Measurements from ENCODE around the gene NUMB. TPM values are rescaled to one million over a fixed set of nuclear protein-coding genes. Genes with fewer than 3 reads are reported as not detected.
A peak's percentile ranks its signal among the peaks of the same experiment; 100 is the strongest.

NUMB gene
- 10 to 100 TPM; 43.1 to 83.4 (median 50.2) TPM for total RNA-seq

GRCh38 chr14:73458183-73458976 is at the start of gene NUMB:
Gene NUMB (minus strand): TSS chr14:73458546. CDS start chr14:73355751, 102,795 bp downstream.
- H3K4me1 ChIP-seq: peaks cover 55% of the 10 kb centered on the region
- peak; percentile 99 for DNase-seq (ENCODE audit: low spot score in 2 of 2)
- no peaks in the 10 kb centered on the region for H3K27me3 ChIP-seq
- TF ChIP-seq, protein P1, sequence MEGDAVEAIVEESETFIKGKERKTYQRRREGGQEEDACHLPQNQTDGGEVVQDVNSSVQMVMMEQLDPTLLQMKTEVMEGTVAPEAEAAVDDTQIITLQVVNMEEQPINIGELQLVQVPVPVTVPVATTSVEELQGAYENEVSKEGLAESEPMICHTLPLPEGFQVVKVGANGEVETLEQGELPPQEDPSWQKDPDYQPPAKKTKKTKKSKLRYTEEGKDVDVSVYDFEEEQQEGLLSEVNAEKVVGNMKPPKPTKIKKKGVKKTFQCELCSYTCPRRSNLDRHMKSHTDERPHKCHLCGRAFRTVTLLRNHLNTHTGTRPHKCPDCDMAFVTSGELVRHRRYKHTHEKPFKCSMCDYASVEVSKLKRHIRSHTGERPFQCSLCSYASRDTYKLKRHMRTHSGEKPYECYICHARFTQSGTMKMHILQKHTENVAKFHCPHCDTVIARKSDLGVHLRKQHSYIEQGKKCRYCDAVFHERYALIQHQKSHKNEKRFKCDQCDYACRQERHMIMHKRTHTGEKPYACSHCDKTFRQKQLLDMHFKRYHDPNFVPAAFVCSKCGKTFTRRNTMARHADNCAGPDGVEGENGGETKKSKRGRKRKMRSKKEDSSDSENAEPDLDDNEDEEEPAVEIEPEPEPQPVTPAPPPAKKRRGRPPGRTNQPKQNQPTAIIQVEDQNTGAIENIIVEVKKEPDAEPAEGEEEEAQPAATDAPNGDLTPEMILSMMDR (IDR thresholded peaks at IDR 0.05): no peak
- TF ChIP-seq POLR2AphosphoS5 (IDR thresholded peaks at IDR 0.05) (peak in 1 of 3 donors; percentile 60), EP300 (IDR thresholded peaks at IDR 0.05) (no peak), POLR2A (IDR thresholded peaks at IDR 0.05) (peak in 1 of 2 donors; percentile 64)
- H3K4me3 ChIP-seq: peak within 1 kb of the TSS; percentile 99
- no peaks in the 10 kb centered on the region for H3K9me3 ChIP-seq
- no peaks in the 10 kb centered on the region for H3K36me3 ChIP-seq
- peak within 1 kb of the TSS; percentile 95 for H3K27ac ChIP-seq
- 1% methylated on average over 53 of the region's 60 CpGs for WGBS

DNA sequence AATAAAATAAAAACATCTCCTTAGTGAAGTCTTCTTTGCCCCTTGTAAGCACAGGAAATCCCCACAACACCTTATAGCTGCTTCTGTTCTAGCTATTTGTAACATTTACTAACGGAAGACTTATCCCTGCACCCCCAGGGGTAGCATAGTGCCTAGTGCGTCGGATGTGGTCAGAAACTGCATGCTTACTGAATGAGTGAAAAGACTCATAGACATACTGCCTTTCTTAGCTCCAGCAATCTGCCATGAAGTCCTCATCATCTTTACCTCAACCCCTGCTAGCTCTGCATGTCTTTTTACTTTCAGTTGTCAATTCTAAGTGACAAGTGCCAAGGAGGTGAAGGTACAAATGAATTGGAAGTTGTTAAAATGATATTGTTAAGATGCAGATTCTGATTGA is 45.3 kb upstream of the NUMB start:
- no peak for DNase-seq (ENCODE audit: low spot score in 2 of 2)
- Histone ChIP-seq H3K27me3 (no peaks in the 10 kb centered on the region), H3K27ac (no peak overlapping the region), H3K9me3 (no peaks in the 10 kb centered on the region), H3K4me3 (no peak overlapping the region), H3K4me1 (no peaks in the 10 kb centered on the region), H3K36me3 (peaks cover 16% of the 10 kb centered on the region)
- TF ChIP-seq, protein P1 (IDR thresholded peaks at IDR 0.05): no peak
- no peak for TF ChIP-seq EP300 (IDR thresholded peaks at IDR 0.05)
- no peak for TF ChIP-seq POLR2AphosphoS5 (IDR thresholded peaks at IDR 0.05)
- TF ChIP-seq POLR2A (IDR thresholded peaks at IDR 0.05): no peak
- WGBS: 82% methylated on average over 3 of the region's 3 CpGs

DNA sequence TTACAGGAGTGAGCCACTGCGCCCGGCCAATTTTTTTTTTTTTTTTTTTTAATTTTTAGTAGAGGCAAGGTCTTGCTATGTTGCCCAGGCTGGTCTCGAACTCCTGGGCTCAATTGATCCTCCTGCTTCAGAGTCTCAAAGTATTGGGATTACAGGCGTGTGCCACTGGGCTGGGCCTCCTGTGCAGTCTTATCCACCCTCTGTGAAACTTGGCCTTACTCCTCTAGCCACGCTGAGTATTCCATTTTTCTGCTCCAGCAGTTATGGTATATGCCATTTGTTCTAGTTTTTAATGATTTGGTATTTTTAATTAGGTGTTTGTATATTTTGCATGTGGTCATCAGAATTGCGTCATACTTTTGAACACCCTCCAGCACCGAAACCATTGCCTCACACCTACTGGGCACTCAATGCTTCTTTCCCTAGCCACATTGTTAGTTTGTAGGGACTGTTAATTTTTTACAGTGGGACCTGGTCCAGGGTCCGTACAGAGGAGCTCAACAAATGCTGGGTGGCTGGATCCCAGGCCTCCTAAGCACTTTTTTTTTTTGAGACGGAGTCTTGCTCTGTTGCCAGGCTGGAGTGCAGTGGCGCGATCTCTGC is 43.8 kb upstream of the NUMB start:
- peaks cover 20% of the 10 kb centered on the region for H3K36me3 ChIP-seq

DNA sequence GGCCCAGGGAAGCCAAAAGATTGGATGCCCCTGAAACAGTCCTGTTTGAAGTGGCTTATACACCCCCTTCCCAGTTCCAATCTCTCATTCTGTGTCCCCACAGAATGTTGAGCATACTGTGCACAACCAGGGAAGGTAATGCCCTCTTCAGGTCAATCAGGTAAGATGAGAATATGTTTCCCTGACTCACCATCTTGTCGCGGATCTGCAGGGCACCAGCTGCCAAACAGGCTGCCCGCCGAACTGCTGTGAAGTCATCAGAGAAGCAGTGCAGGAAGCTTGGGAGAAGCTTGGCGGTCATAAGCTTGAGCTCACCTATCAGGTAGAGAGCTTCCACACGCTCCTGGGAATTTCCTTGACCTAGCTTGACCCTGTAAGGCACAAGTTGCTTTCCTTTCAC is 42.0 kb upstream of the NUMB start:
- Histone ChIP-seq H3K4me3 (no peak overlapping the region), H3K36me3 (peaks cover 14% of the 10 kb centered on the region)
- WGBS: 92% methylated on average over 6 of the region's 6 CpGs

More for the DNA sequence above, 43.8 kb upstream of the NUMB start:
- Histone ChIP-seq H3K4me1 (no peaks in the 10 kb centered on the region), H3K27ac (no peak overlapping the region), H3K4me3 (no peak overlapping the region), H3K27me3 (no peaks in the 10 kb centered on the region), H3K9me3 (no peaks in the 10 kb centered on the region)
- DNase-seq (ENCODE audit: low spot score in 2 of 2): no peak
- TF ChIP-seq, protein P1 (IDR thresholded peaks at IDR 0.05): no peak
- WGBS: 91% methylated on average over 11 of the region's 11 CpGs

GRCh38 chr14:73494593-73494992 is 36.2 kb upstream of the NUMB start:
- Histone ChIP-seq H3K4me3 (no peak overlapping the region), H3K27me3 (no peaks in the 10 kb centered on the region), H3K4me1 (peaks cover 37% of the 10 kb centered on the region), H3K27ac (no peak overlapping the region), H3K9me3 (no peaks in the 10 kb centered on the region), H3K36me3 (peaks cover 16% of the 10 kb centered on the region)
- 97% methylated on average over 2 of the region's 2 CpGs for WGBS
- TF ChIP-seq EP300 (IDR thresholded peaks at IDR 0.05) (no peak), POLR2AphosphoS5 (IDR thresholded peaks at IDR 0.05) (no peak), POLR2A (IDR thresholded peaks at IDR 0.05) (no peak)
- TF ChIP-seq, protein P1 (IDR thresholded peaks at IDR 0.05): no peak
- DNase-seq (ENCODE audit: low spot score in 2 of 2): no peak

More for the DNA sequence above, 42.0 kb upstream of the NUMB start:
- TF ChIP-seq POLR2AphosphoS5 (IDR thresholded peaks at IDR 0.05) (no peak), EP300 (IDR thresholded peaks at IDR 0.05) (no peak)
- no peak for DNase-seq (ENCODE audit: low spot score in 2 of 2)
- no peaks in the 10 kb centered on the region for H3K27me3 ChIP-seq
- no peaks in the 10 kb centered on the region for H3K9me3 ChIP-seq
- H3K27ac ChIP-seq: no peak overlapping the region
- no peaks in the 10 kb centered on the region for H3K4me1 ChIP-seq

Measured in suprapubic skin (tissue), 4 donors.